GM12892 (cell line): ENCODE results near the gene TOM1L1.

Experiments
- POLR2A ChIP-seq: IDR thresholded peaks from 2 replicates; pipeline ENCODE4 v1.6.1; 2011; ENCODE audit warnings: low read depth, low read length, control low read depth
- POLR2AphosphoS5 ChIP-seq: IDR thresholded peaks from 2 replicates; pipeline ENCODE4 v1.6.1; 2011; ENCODE audit warnings: low read depth, low read length, control low read depth
- TAF1 ChIP-seq: IDR thresholded peaks from 2 replicates; pipeline ENCODE4 v1.6.1; 2011; ENCODE audit warnings: low read depth, mild to moderate bottlenecking, control low read depth, low read length, borderline replicate concordance

DNA sequence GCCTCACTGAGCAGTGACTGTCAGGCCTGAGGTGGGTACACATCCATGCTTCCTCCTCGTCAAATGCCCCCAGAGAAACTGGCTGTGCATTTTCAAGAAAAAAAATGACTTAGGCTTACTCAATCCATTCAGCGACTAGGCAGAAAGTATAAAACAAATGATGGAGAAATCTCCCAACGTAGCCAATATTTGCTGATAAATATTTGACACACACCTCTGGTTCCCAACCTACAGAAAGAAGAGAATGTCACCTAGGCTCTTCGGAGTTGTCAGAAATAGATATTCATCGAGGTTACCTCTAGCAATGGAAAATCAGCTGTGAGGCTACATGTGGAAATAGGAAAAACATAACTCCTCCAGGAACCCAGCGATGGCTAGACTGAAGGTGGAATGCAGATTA lies 12.4 kb upstream of the TOM1L1 start:
- TF ChIP-seq POLR2A (no peak), POLR2AphosphoS5 (no peak), TAF1 (no peak)
